WTC11 (cell line): ENCODE results near the gene MRPL47.

Source experiments
- CTCF ChIP-seq: fragments of 200-600 bp; IDR thresholded peaks from 2 replicates; pipeline ENCODE4 v1.8.0; 2022; ENCODE audit warnings: antibody characterized with exemption
- EMX1 ChIP-seq: fragments of 250-450 bp; sonication (Bioruptor Pico); IDR thresholded peaks from 2 replicates; pipeline ENCODE4 v1.8.0; 2021; ENCODE audit warnings: mild to moderate bottlenecking
- MAX ChIP-seq: sonication (generic); formaldehyde crosslinking; IDR thresholded peaks from 2 replicates; pipeline ENCODE4 v1.8.0; 2022; ENCODE audit warnings: mild to moderate bottlenecking, missing genetic modification reagents
- NFE2L1 ChIP-seq: sonication (generic); formaldehyde crosslinking; IDR thresholded peaks from 2 replicates; pipeline ENCODE4 v1.8.1; 2023; ENCODE audit warnings: missing genetic modification reagents
- RELA ChIP-seq: sonication (generic); formaldehyde crosslinking; IDR thresholded peaks from 2 replicates; pipeline ENCODE4 v1.8.1; 2022; ENCODE audit warnings: missing genetic modification reagents, mild to moderate bottlenecking, borderline replicate concordance

- TF ChIP-seq CTCF (no peak), RELA (CRISPR knock-in tag) (no peak), MAX (CRISPR knock-in tag) (no peak), EMX1 (CRISPR knock-in tag) (no peak), NFE2L1 (CRISPR knock-in tag) (no peak)
Measured at GRCh38 chr3:179542375-179542774, 62.1 kb downstream of the MRPL47 start.
